HG02981 (cell line): ENCODE results near the gene AGRN.
"Not testable (repeated sequence)": the region's sequence is repeated elsewhere in the genome, so short reads cannot be mapped to it uniquely, and the experiment has no call there.

ENCODE experiments used
- ATAC-seq: cut with Tn5 transposase; IDR thresholded peaks from one replicate; pipeline ENCODE4 v1.9.1; 2021; ENCODE audit warnings: mild to moderate bottlenecking, moderate library complexity; ENCODE audit not compliant: unreplicated experiment

Gene AGRN

DNA sequence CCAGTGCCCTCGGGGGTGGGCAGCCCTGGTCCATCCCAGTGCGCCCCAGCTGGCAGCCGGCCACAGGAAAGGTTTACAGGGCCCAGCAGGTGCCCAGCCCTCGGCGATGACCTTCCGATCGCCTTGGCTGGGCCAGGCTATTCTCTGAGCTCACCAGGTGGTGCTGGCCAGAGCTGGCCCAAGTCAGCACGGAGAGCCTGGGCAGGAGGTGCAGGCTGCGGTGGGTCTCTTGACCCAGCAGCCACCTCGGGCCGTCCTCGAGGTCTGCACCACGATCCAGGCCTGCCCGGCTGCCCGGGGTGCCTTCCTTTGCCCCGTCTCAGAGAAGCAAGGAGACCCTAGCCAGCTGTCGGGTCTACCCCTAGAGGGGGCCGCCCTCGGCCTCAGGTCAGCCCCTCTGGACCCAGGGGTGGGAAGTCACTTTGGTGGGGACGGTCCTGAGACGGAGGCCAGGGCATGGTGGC is 38.4 kb upstream of the AGRN start:
- ATAC-seq: no peak

DNA sequence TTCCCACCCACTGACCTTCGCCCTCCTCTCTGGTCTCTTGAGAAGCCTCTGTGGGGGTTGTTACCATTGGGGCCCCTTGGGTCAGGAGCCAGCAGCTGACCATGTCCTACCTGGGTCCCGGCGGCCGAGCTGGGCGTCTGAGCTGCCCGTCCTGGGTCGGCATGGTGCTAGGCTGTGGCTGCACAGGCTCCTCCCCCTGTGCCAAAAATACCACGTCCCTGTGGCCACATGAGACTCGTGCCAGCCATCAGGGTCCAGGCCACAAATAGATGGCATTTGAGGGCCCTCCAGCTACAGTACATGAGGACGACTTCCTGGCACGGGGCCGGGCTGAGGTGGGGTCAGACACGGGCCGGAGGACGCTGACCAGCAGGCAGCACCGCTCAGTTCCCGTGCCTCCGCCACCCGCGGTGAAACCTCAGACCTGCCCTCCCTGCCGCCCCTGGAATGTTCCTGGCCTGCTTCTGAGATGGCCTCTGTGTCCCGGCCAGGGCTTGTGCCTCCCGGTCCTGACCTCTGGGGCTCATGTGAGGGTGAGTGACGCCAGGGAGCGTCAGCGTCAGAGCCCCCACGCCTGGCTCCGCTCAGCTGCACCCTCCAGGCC is 37.9 kb upstream of the AGRN start, which contains the start of gene PERM1:
Gene PERM1 (minus strand): TSS at position 139 of the 604 bp plus-strand sequence. CDS start 1,064 bp downstream, outside the sequence.
- ATAC-seq: no peak

DNA sequence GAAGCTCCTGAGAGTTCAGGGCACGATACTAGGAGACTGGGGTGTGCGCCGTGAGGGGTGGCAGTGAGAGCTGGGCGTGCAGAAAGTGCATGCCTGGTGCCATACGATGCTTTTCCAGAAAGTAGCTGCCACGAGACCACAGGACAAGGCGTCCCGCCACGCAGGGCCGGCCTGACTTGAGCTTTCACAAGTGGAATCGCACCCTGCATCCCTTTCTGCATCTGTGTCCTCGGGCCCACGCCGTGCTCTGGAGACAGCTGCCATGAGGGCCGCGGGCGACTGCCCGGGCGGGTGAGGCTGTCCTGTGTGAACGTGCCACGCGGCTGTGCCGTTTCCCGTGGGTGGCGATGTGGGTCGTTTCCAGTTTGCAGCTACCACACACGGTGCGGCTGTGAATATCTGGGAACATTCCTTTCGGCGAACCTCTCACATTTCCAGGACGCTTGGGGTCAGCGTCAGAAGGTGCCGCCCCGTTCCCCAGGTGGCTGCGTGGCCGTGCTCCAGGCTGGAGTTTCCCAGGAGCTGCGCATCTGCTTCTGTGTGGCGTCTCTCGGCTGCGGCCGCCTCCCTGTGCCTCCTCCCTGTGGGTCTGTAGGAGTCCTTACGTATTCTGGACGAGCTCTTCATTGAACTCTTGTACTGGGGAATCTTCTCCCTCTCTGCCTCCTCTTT is 37.0 kb upstream of the AGRN start:
- ATAC-seq: no peak

DNA sequence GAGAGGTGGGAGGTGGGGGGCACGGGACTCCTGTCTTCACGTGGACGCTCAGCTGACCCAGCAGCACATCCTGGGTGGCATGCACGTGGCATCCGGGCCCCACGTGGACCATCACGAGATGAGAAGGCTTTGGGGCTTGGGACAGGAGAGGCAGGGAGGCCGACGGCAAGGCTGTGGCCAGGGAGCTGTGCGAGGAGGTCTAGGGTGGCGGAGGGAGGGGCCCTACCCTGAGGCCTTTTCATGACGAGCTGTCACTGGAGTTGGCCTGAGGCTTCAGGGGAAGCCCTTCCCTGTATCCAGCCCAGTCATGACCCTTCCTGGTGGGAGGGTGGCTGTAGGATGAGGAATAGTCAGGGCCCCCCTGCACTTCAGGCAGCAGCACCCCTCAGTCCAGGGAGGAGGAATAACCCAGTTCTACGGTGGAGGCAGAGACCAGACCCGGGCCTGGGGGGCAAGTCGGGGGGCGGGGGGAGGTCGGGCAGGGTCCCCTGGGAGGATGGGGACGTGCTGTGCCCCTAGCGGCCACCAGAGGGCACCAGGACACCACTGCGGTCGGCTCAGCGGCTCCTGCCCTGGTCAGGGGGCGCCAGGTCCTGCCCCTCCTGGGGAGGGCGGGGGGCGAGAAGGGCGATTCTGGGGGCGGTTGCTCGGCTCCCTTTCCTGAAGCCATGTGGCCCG is 36.0 kb upstream of the AGRN start:
- ATAC-seq: no peak

DNA sequence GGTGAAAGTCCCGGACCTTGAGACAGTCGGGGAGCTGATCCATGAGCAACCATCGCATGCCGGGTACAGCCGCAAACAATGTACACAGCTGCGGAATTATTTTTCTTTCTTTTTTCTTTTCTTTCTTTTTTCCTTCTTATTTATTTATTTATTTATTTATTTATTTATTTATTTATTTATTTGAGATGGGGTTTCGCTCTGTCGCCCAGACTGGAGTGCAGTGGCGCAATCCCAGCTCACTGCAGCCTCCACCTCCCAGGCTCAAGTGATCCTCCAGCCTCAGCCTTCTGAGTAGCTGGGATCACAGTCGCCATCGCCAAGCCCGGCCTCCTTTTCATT is 35.5 kb upstream of the AGRN start:
- ATAC-seq: no peak

DNA sequence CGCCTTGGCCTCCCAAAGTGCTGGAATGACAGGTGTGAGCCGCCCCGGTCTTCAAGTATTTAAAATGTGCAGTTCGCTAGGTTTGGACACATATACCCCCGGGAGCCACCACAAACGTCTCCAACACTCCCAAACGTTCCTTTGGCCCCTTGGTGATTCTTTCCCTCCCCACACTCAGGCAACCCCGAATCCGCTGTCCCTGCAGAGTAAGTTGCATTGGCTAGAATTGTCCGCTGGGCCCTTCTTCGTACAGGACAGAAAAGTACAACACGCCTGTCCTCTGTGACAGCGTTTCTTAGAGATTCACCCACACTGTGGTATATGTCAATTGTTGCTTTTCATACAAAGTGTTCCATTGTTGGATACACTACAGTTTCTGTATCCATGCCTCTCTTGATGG is 34.8 kb upstream of the AGRN start:
- ATAC-seq: no peak

DNA sequence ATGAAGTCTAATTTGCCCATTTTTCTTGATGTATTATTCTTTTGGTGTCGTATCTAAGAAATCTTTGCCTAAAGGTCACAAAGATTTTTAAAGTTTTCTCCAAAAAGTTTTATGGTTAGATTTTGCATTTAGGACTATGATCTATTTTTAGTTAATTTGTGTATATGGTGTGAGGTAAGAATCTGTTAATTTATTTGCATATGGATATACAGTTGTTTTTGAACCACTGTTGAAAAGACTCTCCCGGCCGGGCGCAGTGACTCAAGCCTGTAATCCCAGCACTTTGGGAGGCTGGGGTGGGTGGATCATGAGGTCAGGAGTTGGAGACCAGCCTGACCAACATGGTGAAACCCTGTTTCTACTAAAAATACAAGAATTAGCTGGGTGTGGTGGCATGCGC is 31.9 kb upstream of the AGRN start:
- ATAC-seq: not testable (repeated sequence)

DNA sequence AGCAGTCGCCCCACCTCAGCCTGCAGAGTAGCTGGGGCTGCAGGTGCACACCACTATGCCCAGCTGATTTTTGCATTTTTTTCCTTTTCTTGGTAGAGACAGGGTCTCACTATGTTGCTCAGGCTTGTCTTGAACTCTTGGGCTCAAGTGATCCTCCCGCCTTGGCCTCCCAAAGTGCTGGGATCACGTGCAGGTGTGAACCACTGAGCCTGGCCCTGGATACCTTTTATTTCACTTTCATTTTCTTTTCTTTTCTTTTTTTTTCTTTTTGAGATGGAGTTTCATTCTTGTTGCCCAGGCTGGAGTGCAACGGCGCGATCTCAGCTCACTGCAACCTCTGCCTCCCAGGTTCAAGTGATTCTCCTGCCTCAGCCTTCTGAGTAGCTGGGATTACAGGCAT is 28.6 kb upstream of the AGRN start:
- not testable (repeated sequence) for ATAC-seq

DNA sequence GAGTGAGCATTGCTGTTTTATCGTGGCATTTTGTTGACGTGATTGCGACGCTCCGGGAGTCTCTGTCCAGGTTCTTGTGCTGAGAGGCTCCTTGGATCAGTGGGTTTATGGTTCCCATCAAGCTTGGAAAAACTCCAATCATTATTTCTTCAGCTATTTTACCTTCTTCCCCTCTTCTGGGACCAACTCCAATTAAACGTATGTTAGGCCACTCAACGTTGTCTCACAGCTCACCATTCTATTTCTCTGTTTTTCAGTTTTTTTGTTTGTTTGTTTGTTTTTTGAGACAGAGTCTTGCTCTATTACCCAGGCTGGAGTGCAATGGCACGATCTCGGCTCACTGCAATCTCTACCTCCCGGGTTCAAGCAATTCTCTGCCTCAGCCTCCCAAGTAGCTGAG is 28.0 kb upstream of the AGRN start:
- ATAC-seq: no peak

DNA sequence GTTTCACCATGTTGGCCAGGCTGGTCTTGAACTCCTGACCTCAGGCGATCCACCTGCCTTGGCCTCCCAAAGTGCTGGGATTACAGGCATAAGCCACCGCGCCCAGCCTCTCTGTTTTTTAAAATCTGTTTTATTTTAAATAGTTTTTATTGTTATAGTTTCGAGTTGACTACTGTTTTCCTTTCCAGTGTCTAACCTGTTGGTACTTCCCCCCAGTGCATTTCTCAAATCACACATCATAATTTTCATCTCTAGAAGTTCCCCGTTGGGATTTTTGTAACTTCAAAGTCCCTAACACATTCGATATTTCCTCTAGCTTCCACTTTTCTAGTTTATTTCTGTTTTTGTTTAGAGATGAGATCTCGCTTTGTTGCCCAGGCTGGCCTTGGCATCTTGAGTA is 27.6 kb upstream of the AGRN start:
- ATAC-seq: no peak

DNA sequence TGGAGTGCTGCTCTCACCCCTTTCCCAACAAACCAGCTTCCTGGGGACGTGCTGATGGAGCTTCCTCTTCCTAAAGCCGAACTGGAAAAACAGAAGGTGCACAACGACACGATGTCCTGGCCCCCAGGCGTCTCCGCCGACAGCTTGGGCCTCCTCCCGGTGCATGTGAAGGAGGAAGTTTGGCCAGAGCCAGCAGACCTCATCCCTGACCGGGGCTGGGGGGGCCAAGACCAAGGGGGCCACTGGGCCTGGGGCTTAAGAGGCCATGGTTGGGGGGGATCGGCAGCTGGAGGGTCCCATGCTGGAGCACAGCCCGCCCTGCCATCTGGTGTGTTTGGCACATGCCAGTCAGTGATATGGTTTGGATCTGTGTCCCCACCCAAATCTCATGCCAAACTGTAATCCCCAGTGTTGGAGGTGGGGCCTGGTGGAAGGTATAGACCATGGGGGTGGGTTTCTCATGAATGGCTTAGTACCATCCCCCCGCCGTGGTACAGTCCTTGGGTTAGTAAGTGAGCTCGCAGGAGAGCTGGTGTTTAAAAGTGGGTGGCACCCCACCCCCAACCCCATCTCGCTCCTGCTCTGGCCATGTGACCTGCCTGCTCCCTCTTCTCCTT is 26.4 kb upstream of the AGRN start:
- ATAC-seq: no peak

DNA sequence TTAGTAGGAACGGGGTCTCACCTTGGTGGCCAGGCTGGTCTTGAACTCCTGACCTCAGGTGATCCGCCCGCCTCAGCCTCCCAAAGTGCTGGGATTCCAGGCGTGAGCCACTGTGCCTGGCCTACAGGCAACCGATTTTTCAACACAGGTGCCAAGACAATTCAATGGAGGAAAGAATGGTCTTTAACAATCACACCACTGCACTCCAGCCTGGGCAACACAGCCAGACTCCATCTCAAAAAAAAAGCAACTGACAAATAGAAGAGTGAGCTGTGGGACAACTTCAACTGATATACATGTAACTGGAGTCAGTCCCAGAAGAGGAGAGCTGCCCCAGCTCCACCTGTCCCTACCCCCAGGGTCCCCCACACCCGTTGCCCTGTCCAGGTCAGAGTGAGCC is 25.4 kb upstream of the AGRN start:
- ATAC-seq: not testable (repeated sequence)

DNA sequence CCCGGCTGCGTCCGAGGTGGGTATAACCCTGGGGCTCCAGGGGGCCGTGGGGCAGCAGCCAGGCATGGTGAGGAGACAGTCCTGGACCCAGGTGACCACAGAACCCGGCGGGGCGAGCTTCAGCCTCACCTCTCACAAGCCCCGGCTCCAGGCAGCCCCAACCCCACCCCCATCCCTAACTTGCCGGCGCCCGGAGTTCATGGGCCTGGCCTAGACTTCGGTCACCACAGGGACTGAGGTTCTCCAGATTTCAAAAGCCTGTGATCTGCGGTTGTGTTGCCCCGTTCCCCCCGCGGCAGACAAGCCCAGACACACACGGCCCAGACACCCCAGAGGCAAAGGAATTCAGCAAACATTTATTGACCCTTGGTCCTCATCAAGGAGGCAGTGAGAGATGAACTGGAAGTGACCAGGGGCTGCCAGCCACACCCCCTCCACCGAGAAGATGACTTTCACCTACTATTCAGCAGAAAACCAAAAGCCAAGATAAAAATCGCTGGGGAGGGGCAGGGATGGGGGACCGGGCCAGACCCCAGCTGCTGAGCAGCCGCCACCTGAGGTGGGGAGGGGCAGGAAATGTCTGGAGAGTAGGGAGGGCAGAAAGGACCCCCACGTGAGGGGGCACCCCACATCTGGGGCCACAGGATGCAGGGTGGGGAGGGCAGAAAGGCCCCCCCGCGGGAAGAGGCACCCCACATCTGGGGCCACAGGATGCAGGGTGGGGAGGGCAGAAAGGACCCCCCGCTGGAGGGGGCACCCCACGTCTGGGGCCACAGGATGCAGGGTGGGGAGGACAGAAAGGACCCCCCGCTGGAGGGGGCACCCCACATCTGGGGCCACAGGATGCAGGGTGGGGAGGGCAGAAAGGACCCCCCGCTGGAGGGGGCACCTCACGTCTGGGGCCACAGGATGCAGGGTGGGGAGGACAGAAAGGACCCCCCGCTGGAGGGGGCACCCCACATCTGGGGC is 24.0 kb upstream of the AGRN start:
- ATAC-seq: no peak

DNA sequence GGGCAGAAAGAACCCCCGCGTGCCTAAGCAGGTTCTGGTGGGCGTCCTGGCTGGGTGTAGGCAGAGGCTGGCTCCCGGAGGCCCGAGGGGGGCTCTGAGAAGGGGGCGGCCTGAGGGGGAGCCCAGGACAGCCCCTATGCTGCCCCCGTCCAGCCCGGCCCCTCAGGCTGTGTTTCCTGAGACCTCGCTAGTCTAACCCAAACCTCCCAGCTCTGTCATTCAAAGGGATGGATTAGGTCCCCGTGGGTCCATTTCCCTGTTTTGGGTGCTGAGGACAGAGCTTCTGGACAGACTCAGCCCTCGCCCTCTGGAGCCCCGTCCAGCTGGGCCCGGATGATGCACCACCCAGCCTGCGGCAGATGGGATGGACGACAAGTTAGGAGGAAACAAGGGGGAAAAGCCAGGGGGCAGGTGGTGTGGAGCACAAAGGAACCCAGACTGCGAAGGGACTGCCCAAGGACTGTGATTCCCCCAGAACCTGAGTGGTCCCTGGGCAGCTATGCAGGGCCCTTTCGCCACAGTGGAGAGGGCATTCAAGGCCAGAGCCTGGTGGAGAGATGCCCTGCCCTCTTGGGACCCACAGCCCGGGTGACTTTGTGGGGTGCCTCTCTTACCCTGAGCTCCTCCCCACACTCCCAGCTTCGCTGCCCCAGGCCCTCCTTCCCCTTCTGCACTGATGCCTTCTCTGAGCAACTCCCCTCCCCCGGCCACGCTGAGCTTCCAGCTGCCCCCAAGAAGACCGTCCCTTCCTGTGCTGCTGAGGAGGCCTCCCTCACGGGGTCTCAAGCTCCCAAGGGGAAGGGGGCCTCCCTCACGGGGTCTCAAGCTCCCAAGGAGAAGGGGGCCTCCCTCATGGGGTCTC is 22.8 kb upstream of the AGRN start:
- ATAC-seq: no peak

DNA sequence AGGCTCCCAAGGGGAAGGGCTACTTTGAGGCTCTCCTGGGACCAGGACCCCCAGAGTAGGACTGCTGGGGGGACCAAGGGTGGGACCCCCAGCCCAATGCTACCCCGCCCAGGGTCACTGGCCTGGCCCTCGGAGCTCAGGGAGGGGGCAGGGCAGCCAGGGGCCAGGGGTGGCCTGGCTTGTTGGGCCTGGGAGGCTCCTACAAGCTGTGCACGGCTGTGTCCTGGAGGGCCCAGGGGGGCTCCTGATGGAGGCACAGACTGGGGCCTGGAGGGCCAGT is 22.3 kb upstream of the AGRN start:
- ATAC-seq: no peak

DNA sequence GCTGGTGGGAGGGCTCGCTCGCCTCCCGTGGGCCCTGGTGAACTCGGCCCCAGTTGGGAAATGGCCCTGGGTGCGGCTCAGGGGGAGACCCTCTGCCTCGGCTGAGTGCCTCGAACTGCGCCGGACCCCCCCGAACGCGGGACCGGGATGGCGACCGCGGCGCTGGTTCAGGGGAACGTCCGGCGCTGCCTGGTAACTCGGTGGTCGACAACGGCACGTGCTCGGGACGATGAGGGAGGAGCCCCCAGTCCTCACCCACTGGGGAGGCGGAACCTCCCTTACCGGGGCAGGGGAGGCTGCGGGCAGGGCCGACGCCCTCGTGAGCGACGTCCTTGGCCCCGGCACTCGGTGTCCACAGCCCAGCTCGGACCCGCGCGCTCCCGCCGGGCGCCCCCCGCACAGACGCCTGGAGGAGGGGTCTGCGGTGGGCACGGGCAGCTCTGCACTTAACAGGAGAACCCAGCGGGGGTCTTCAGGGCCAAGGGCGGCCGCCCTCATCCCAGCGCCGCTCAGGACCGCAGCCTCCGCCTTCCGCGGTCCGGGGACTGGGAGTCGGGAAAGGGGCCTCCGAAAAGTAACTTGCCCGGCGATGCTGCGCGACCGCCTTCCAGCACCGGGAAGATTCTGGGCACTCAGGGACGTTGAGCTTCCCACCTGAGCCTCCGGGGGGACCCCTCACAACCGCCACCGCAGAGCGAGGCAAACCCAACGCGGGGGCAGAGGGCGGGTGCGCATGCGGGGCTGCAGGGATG is 21.8 kb upstream of the AGRN start:
- ATAC-seq: no peak

DNA sequence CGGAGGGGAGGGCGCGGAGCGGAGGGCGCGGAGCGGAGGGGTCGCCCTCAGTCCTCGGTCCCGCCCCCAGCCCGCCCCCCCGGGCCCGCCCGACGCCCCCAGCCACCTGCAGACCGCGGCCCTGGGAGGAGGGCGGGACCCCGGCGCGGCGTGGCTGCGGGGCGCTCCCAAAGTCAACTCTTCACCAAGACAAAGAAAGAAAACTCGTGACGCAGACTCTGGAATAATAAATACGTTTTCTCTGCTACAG is 21.2 kb upstream of the AGRN start:
- no peak for ATAC-seq

DNA sequence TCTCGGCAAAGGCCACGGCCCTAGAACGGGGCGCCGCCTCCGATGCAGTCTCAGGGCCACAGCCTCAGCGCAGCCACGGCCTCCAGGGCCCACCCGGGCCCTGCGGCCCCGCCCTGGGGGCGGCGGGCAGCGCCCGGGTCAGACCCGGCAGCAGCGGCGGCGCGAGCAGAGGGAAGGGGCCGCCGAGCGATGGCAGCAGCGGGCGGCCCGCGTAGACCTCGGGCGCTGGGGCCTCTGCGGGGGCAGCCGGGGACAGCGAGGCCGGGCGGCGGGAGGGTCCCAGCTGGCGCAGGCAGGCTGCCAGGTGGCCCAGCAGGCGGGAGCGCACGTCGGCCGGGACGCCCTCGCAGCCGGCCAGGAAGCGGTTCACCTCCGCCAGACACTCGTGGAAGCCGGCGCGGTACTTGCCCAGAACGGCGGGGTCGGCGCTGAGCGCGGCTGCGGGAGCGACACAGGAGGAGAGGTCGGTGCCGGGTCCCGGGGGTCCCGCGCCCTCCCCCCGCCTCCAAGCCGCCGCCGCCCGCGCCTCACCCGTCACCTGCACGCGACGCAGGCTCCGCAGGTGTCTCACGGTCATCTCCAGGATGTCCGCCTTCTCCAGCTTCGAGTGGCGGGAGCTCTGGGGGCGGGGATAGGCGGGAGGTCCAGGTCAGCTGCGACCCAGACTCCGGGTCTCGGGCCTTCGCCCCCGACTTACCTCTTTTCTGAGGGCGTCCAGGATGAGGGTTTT is 20.8 kb upstream of the AGRN start:
- ATAC-seq: no peak
